ENCODE results near the gene CFAP97D1. TPM values are rescaled to one million over a fixed set of nuclear protein-coding genes. Genes with fewer than 3 reads are reported as not detected.

The CFAP97D1 gene
- polyA plus RNA-seq, 1 experiment = 0.02 TPM

- H3K27ac ChIP-seq (ENCODE audit: low read depth, low read length) = no peak overlapping the region
- no peak overlapping the region for H3K4me3 ChIP-seq (ENCODE audit: low read depth, low read length)
- CTCF ChIA-PET = no interaction called here
- H3K27me3 ChIP-seq (ENCODE audit: control insufficient read depth, insufficient read depth, low read length) = no peaks in the 10 kb centered on the region
- POLR2A ChIA-PET = no interaction called here
- TF ChIP-seq, protein P1, sequence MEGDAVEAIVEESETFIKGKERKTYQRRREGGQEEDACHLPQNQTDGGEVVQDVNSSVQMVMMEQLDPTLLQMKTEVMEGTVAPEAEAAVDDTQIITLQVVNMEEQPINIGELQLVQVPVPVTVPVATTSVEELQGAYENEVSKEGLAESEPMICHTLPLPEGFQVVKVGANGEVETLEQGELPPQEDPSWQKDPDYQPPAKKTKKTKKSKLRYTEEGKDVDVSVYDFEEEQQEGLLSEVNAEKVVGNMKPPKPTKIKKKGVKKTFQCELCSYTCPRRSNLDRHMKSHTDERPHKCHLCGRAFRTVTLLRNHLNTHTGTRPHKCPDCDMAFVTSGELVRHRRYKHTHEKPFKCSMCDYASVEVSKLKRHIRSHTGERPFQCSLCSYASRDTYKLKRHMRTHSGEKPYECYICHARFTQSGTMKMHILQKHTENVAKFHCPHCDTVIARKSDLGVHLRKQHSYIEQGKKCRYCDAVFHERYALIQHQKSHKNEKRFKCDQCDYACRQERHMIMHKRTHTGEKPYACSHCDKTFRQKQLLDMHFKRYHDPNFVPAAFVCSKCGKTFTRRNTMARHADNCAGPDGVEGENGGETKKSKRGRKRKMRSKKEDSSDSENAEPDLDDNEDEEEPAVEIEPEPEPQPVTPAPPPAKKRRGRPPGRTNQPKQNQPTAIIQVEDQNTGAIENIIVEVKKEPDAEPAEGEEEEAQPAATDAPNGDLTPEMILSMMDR (IDR thresholded peaks at IDR 0.05; ENCODE audit: low read depth, low read length) = no peak
- H3K9me3 ChIP-seq (ENCODE audit: control insufficient read depth, insufficient read depth, low read length) = peaks cover 5% of the 10 kb centered on the region
- no peak for DNase-seq (ENCODE audit: low read depth, low spot score)
Measured at GRCh38 chr17:43801844-43802243, 21.6 kb downstream of the CFAP97D1 start.

- no peak for DNase-seq (ENCODE audit: low read depth, low spot score)
- no peak overlapping the region for H3K27ac ChIP-seq (ENCODE audit: low read depth, low read length)
- no peak overlapping the region for H3K4me3 ChIP-seq (ENCODE audit: low read depth, low read length)
- ChIA-PET POLR2A (no interaction called here), CTCF (no interaction called here)
- TF ChIP-seq, protein P1 (IDR thresholded peaks at IDR 0.05; ENCODE audit: low read depth, low read length) = no peak
- H3K9me3 ChIP-seq (ENCODE audit: control insufficient read depth, insufficient read depth, low read length) = no peaks in the 10 kb centered on the region
- H3K27me3 ChIP-seq (ENCODE audit: control insufficient read depth, insufficient read depth, low read length) = no peaks in the 10 kb centered on the region
Measured at GRCh38 chr17:43803758-43804157, 23.5 kb downstream of the CFAP97D1 start.

DNA sequence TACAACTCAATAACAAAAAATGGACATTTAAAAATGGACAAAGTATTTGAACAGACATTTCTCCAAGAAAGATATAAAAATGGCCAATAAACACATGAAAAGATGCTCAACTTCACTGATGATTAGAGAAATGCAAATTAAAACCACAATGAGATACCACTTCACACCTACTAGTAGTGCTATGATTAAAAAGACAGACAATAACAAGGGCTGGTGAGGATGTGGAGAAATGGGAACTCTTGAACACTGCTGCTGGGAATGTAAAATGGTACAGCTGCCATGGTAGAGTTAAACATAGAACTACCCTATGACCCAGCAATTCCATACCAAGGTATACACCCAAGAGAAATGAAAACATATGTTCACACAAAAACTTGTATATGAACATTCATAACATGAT lies 24.9 kb downstream of the CFAP97D1 start:
- Histone ChIP-seq H3K27me3 (ENCODE audit: control insufficient read depth, insufficient read depth, low read length) (no peaks in the 10 kb centered on the region), H3K4me3 (ENCODE audit: low read depth, low read length) (no peak overlapping the region), H3K9me3 (ENCODE audit: control insufficient read depth, insufficient read depth, low read length) (no peaks in the 10 kb centered on the region), H3K27ac (ENCODE audit: low read depth, low read length) (no peak overlapping the region)
- CTCF ChIA-PET = interaction anchor here (1.2 kb wide), 1 partner anchor 41 kb away, joined by 3 read pairs; no protein-coding TSS in a partner anchor
- POLR2A ChIA-PET = no interaction called here
- TF ChIP-seq, protein P1 (IDR thresholded peaks at IDR 0.05; ENCODE audit: low read depth, low read length) = no peak
- no peak for DNase-seq (ENCODE audit: low read depth, low spot score)

- ChIA-PET POLR2A (no interaction called here), CTCF (no interaction called here)
- no peak overlapping the region for H3K27ac ChIP-seq (ENCODE audit: low read depth, low read length)
- TF ChIP-seq, protein P1 (IDR thresholded peaks at IDR 0.05; ENCODE audit: low read depth, low read length) = no peak
- H3K4me3 ChIP-seq (ENCODE audit: low read depth, low read length) = no peak overlapping the region
- H3K27me3 ChIP-seq (ENCODE audit: control insufficient read depth, insufficient read depth, low read length) = no peaks in the 10 kb centered on the region
- DNase-seq (ENCODE audit: low read depth, low spot score) = no peak
- no peaks in the 10 kb centered on the region for H3K9me3 ChIP-seq (ENCODE audit: control insufficient read depth, insufficient read depth, low read length)
Measured at GRCh38 chr17:43808076-43808475, 27.8 kb downstream of the CFAP97D1 start.

DNA sequence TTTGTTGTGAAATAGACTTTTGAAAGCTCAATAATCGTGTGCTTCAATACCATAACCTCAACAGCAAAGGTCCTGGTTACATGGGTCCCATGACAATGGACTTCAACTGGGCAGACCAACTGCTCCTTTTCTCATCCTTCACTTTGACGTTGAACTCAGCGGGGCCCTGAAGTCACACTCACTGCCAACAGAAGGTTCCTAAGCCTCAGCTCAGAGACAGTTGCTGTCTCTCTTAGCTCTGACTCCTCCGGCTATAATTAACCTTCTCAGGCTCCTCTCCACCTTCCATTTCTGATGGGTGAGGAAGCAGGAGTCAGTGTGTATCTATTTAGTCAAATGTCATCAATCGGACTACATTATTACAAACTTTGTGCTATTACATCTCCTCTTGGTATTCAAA lies 28.9 kb downstream of the CFAP97D1 start:
- DNase-seq (ENCODE audit: low read depth, low spot score) = no peak
- Histone ChIP-seq H3K9me3 (ENCODE audit: control insufficient read depth, insufficient read depth, low read length) (no peaks in the 10 kb centered on the region), H3K27ac (ENCODE audit: low read depth, low read length) (no peak overlapping the region), H3K4me3 (ENCODE audit: low read depth, low read length) (no peak overlapping the region), H3K27me3 (ENCODE audit: control insufficient read depth, insufficient read depth, low read length) (no peaks in the 10 kb centered on the region)
- ChIA-PET CTCF (interaction anchor here (0.5 to 0.7 kb wide), 2 partner anchors 37 to 43 kb away, joined by 3 to 5 read pairs; no protein-coding TSS in a partner anchor), POLR2A (no interaction called here)
- TF ChIP-seq, protein P1 (IDR thresholded peaks at IDR 0.05; ENCODE audit: low read depth, low read length) = no peak
